Body of pancreas (tissue), 4 donors: ENCODE data around the gene ZNF629. TPM values are rescaled to one million over a fixed set of nuclear protein-coding genes. Genes with fewer than 3 reads are reported as not detected.

ENCODE experiments used
- ATAC-seq: fragments of 150-250 bp; one replicate; pipeline ENCODE4 v1.9.1; 2016
- DNase-seq, 4 donors: peaks; one replicate each; pipeline ENCODE4 v3.0.0-alpha.2; 2019
- H3K27ac ChIP-seq, 4 donors: fragments of 200-600 bp; sonication (generic); 1 replicate in 3 of 4; 2 replicates in 1 of 4; pipeline versions ENCODE4 v1.5.1 to v1.6.1; 2016 to 2019; ENCODE audit warnings: mild to moderate bottlenecking in 1 of 4, mixed read lengths in 1 of 4, moderate library complexity in 1 of 4
- H3K27me3 ChIP-seq, 2 donors: fragments of 200-600 bp; sonication (generic); one replicate each; pipeline ENCODE4 v1.6.0; 2016; ENCODE audit warnings: mild to moderate bottlenecking in 1 of 2
- H3K36me3 ChIP-seq, 2 donors: fragments of 200-600 bp; sonication (generic); replicated peaks in 1 of 2; 2 replicates each; pipeline ENCODE4 v1.5.1; 2016; ENCODE audit warnings: low read depth in 2 of 2; ENCODE audit not compliant: insufficient read depth in 1 of 2
- H3K4me1 ChIP-seq: fragments of 200-600 bp; sonication (generic); one replicate; pipeline ENCODE4 v1.6.0; 2016
- H3K4me3 ChIP-seq, 2 donors: fragments of 200-600 bp; sonication (generic); 1 replicate in 1 of 2; 2 replicates in 1 of 2; pipeline ENCODE4 v1.5.1; 2016 to 2019
- H3K9me3 ChIP-seq, 3 donors: fragments of 200-600 bp; sonication (generic); 1 replicate in 2 of 3; 2 replicates in 1 of 3; pipeline ENCODE4 v1.5.1; 2016
- CTCF ChIP-seq, 7 experiments: fragments of 450-650 bp in 4 of 7; fragments of 200-600 bp in 3 of 7; sonication (generic) in 3 of 7; IDR thresholded peaks; one replicate each; pipeline ENCODE4 v1.5.1; 2016 to 2019; ENCODE audit warnings: antibody characterized with exemption in 7 of 7
- POLR2A ChIP-seq, 3 donors: fragments of 450-650 bp; IDR thresholded peaks; one replicate each; pipeline ENCODE4 v1.6.1; 2016; ENCODE audit warnings: antibody characterized with exemption in 3 of 3, mild to moderate bottlenecking in 2 of 3
- WGBS, 2 donors: methylation state at CpG; one replicate each; pipeline ENCODE4 v1.1.5; 2017; 5-methylcytosine and 5-hydroxymethylcytosine counted together
- intact Hi-C: fragments of 100-400 bp; cut with DNase I; formaldehyde crosslinking; loops from one replicate; pipeline ENCODE4 v1.15.1; 2023
- total RNA-seq, 2 donors: library from RNA; depleted of rRNA; stranded (reverse); fragments of >200 nt; gene quantifications; one replicate each; pipeline ENCODE4 v1.1.0, GENCODE V29; 2016

ZNF629 gene
- total RNA-seq, 2 donors from 2014 or later, result 8.6 to 9.2 TPM

- DNase-seq, result no peak
- WGBS, 2 donors, result 92 to 96% methylated on average over 23 of the region's 23 CpGs
- H3K4me3 ChIP-seq, result no peak overlapping the region
- peaks cover 27 to 68% of the 10 kb centered on the region in 2 donors for H3K36me3 ChIP-seq
- no peak overlapping the region for H3K27ac ChIP-seq
- TF ChIP-seq CTCF (IDR thresholded peaks at IDR 0.05) (no peak), POLR2A (IDR thresholded peaks at IDR 0.05) (no peak)
- H3K27me3 ChIP-seq, result no peaks in the 10 kb centered on the region
- H3K9me3 ChIP-seq, result no peaks in the 10 kb centered on the region
- H3K4me1 ChIP-seq, result peaks cover 6% of the 10 kb centered on the region
- ATAC-seq, result no peak
- intact Hi-C loops, result no loop called here
These were observed 18.3 kb downstream of the ZNF629 start for GRCh38 chr16:30768583-30769181.

DNA sequence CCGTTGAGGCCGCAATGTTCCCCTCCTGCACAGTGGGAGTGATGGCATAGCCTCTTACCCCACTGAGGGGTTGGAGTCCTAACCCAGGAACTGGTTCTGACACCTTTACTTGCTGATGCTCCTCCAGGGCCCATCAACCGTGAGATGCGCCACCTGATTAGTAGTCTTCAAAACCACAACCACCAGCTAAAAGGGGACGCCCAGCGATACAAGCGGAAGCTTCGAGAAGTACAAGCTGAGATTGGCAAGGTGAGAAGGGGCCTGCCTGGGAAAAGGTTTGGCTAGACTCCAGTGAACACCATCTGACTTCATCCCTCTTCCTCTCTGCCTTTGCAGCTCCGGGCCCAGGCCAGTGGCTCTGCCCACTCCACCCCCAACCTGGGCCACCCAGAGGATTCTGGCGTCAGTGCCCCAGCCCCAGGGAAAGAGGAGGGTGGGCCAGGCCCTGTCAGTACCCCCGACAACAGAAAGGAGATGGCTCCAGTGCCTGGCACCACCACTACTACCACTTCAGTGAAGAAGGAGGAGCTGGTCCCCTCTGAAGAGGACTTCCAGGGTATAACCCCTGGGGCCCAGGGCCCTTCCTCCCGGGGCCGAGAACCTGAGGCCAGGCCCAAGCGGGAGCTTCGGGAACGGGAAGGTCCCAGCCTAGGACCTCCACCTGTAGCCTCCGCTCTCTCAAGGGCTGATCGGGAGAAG, 19.1 kb downstream of the ZNF629 start:
- no peak overlapping the region for H3K27ac ChIP-seq
- no peak overlapping the region for H3K4me3 ChIP-seq
- no peak for ATAC-seq
- peaks cover 27 to 68% of the 10 kb centered on the region in 2 donors for H3K36me3 ChIP-seq
- TF ChIP-seq POLR2A (IDR thresholded peaks at IDR 0.05) (no peak), CTCF (IDR thresholded peaks at IDR 0.05) (no peak)
- H3K27me3 ChIP-seq, result no peaks in the 10 kb centered on the region
- no peaks in the 10 kb centered on the region for H3K9me3 ChIP-seq
- intact Hi-C loops, result no loop called here
- DNase-seq, result no peak
- 90 to 94% methylated on average over 17 to 18 of the region's 18 CpGs for WGBS, 2 donors
- H3K4me1 ChIP-seq, result peaks cover 13% of the 10 kb centered on the region

GRCh38 chr16:30766933-30767284, 20.1 kb downstream of the ZNF629 start:
- ATAC-seq (no peak), DNase-seq (no peak)
- Histone ChIP-seq H3K27me3 (no peaks in the 10 kb centered on the region), H3K4me3 (no peak overlapping the region), H3K27ac (no peak overlapping the region), H3K9me3 (no peaks in the 10 kb centered on the region), H3K36me3 (peaks cover 22 to 59% of the 10 kb centered on the region in 2 donors), H3K4me1 (peaks cover 17% of the 10 kb centered on the region)
- 81 to 83% methylated on average over 3 to 4 of the region's 4 CpGs for WGBS, 2 donors
- intact Hi-C loops, result no loop called here
- TF ChIP-seq CTCF (IDR thresholded peaks at IDR 0.05) (no peak), POLR2A (IDR thresholded peaks at IDR 0.05) (no peak)

- TF ChIP-seq CTCF (IDR thresholded peaks at IDR 0.05), result no peak
- no peak for TF ChIP-seq POLR2A (IDR thresholded peaks at IDR 0.05)
- 88 to 92% methylated on average over 25 to 28 of the region's 29 CpGs for WGBS, 2 donors
- H3K27ac ChIP-seq, result no peak overlapping the region
- DNase-seq (no peak), ATAC-seq (no peak)
- H3K4me3 ChIP-seq, result no peak overlapping the region
- peaks cover 17% of the 10 kb centered on the region for H3K4me1 ChIP-seq
- H3K9me3 ChIP-seq, result no peaks in the 10 kb centered on the region
- no peaks in the 10 kb centered on the region for H3K27me3 ChIP-seq
- intact Hi-C loops, result no loop called here
- H3K36me3 ChIP-seq, result peaks cover 22 to 55% of the 10 kb centered on the region in 2 donors
These were observed 20.6 kb downstream of the ZNF629 start for GRCh38 chr16:30766206-30766932.
